Stomach (tissue), 9 donors: ENCODE measurements around the gene APOL1. TPM values are rescaled to one million over a fixed set of nuclear protein-coding genes. Genes with fewer than 3 reads are reported as not detected.

Experiments used
- DNase-seq, 2 donors: peaks; one replicate each; pipeline versions ENCODE4 v3.0.0 to v3.0.0-alpha.2; 2013 to 2019
- H3K27ac ChIP-seq, 5 donors: fragments of 200-600 bp in 4 of 5; sonication (generic) in 4 of 5; one replicate each; pipeline ENCODE4 v1.5.1; 2013 to 2019; ENCODE audit warnings: mild to moderate bottlenecking in 1 of 5, moderate library complexity in 1 of 5
- H3K27me3 ChIP-seq, 3 donors: fragments of 200-600 bp; sonication (generic); one replicate each; pipeline ENCODE4 v1.5.1; 2017 to 2019; ENCODE audit warnings: mixed run types in 1 of 3
- H3K36me3 ChIP-seq, 4 donors: fragments of 200-600 bp; sonication (generic); 1 replicate in 3 of 4; 2 replicates in 1 of 4; pipeline ENCODE4 v1.5.1; 2016 to 2019
- H3K4me1 ChIP-seq, 4 donors: fragments of 200-600 bp; sonication (generic); one replicate each; pipeline ENCODE4 v1.5.1; 2016 to 2019
- H3K4me3 ChIP-seq, 4 donors: fragments of 200-600 bp; sonication (generic) in 3 of 4; one replicate each; pipeline ENCODE4 v1.5.1; 2016 to 2019; ENCODE audit warnings: mild to moderate bottlenecking in 1 of 4
- H3K9me3 ChIP-seq, 4 donors: fragments of 200-600 bp; sonication (generic); one replicate each; pipeline ENCODE4 v1.5.1; 2016 to 2019
- EP300 ChIP-seq: sonication (generic); formaldehyde crosslinking; IDR thresholded peaks from one replicate; pipeline ENCODE4 v1.6.1; 2017; ENCODE audit warnings: antibody characterized with exemption
- POLR2A ChIP-seq, 4 donors: fragments of 450-650 bp; IDR thresholded peaks; one replicate each; pipeline ENCODE4 v1.6.1; 2016; ENCODE audit warnings: antibody characterized with exemption in 4 of 4, control low read depth in 2 of 4, mild to moderate bottlenecking in 1 of 4, moderate library complexity in 1 of 4
- POLR2AphosphoS5 ChIP-seq, 3 donors: sonication (generic); formaldehyde crosslinking; IDR thresholded peaks; one replicate each; pipeline ENCODE4 v1.6.1; 2016; ENCODE audit warnings: antibody characterized with exemption in 3 of 3
- WGBS, 5 donors: extraction: QIAGEN DNeasy Blood & Tissue Kit in 3 of 5; methylation state at CpG; one replicate each; pipeline versions ENCODE4 v1.1.5 to v1.1.7; 2013 to 2018; 5-methylcytosine and 5-hydroxymethylcytosine counted together
- intact Hi-C: fragments of 100-400 bp; cut with DNase I; formaldehyde crosslinking; loops from one replicate; pipeline ENCODE4 v1.15.1; 2023; ENCODE audit warnings: low total_unique reads
- polyA plus RNA-seq, 3 donors: library from polyadenylated mRNA; stranded (reverse); fragments of 200-250 nt; gene quantifications; one replicate each; pipeline ENCODE4 v1.2.3, GENCODE V29; 2013
- total RNA-seq, 5 donors: library from RNA; depleted of rRNA; stranded (reverse); fragments of >200 nt; gene quantifications; one replicate each; pipeline versions ENCODE4 v1.1.0 to v1.2.3, GENCODE V29; 2014 to 2016
- TF ChIP-seq, protein P1 (sequence below), 7 experiments: fragments of 450-650 bp in 4 of 7; fragments of 200-600 bp in 3 of 7; sonication (generic) in 3 of 7; IDR thresholded peaks; one replicate each; pipeline ENCODE4 v1.5.1; 2016 to 2019; ENCODE audit warnings: antibody characterized with exemption in 7 of 7, control low read depth in 2 of 7, mild to moderate bottlenecking in 1 of 7
- donor health status: healthy with polysubstance abuse.
- donor health status: Bipolar disorder and iron deficiency.
- donor health status: healthy.

Gene APOL1
- total and polyA plus RNA-seq, 8 donors: 5.2 to 87.5 (median 38.5) TPM

DNA sequence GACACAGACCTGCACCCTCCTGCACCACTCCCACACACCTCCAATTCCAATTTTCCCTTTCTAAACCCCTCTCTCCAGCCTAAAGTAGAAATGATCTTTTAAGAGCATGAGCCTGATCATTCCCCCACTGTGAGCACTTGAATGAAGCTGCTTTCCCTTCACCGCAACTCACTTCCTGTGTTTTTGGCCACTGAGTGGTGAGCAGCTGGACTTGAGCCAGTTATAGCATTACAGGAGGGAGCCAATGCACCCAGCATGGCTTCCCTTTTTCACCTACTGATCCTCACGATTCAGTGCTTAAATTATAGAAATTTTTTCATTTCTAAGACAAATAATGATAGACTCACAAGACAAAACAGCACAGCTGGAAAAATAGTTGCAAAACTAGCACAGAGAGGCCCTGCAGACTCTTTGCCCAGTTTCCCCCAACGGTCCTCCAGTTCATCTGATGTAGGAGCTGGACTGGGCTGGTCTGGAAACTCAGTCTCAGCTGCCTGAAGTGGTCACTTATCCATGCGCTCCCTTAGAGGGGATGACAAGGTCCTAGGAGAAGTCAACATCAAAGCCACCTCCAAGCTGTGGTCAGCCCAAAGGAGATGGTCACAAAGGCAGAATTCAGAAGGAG is 41.6 kb upstream of the APOL1 start:
- intact Hi-C loops: no loop called here
- TF ChIP-seq POLR2A (IDR thresholded peaks at IDR 0.05) (no peak), POLR2AphosphoS5 (IDR thresholded peaks at IDR 0.05) (no peak), EP300 (no peak)
- TF ChIP-seq, protein P1, sequence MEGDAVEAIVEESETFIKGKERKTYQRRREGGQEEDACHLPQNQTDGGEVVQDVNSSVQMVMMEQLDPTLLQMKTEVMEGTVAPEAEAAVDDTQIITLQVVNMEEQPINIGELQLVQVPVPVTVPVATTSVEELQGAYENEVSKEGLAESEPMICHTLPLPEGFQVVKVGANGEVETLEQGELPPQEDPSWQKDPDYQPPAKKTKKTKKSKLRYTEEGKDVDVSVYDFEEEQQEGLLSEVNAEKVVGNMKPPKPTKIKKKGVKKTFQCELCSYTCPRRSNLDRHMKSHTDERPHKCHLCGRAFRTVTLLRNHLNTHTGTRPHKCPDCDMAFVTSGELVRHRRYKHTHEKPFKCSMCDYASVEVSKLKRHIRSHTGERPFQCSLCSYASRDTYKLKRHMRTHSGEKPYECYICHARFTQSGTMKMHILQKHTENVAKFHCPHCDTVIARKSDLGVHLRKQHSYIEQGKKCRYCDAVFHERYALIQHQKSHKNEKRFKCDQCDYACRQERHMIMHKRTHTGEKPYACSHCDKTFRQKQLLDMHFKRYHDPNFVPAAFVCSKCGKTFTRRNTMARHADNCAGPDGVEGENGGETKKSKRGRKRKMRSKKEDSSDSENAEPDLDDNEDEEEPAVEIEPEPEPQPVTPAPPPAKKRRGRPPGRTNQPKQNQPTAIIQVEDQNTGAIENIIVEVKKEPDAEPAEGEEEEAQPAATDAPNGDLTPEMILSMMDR (IDR thresholded peaks at IDR 0.05): no peak
- no peak overlapping the region for H3K27ac ChIP-seq
- 49 to 66% (median 61%) methylated on average over 4 of the region's 4 CpGs for WGBS, 5 donors
- peak in 1 of 2 donors; percentile 50 for DNase-seq
- no peak overlapping the region for H3K4me3 ChIP-seq
- no peaks in the 10 kb centered on the region for H3K9me3 ChIP-seq
- no peaks in the 10 kb centered on the region for H3K27me3 ChIP-seq
- no peaks in the 10 kb centered on the region for H3K36me3 ChIP-seq
- peaks cover 0 to 24% (median 0%) of the 10 kb centered on the region in 4 donors for H3K4me1 ChIP-seq

DNA sequence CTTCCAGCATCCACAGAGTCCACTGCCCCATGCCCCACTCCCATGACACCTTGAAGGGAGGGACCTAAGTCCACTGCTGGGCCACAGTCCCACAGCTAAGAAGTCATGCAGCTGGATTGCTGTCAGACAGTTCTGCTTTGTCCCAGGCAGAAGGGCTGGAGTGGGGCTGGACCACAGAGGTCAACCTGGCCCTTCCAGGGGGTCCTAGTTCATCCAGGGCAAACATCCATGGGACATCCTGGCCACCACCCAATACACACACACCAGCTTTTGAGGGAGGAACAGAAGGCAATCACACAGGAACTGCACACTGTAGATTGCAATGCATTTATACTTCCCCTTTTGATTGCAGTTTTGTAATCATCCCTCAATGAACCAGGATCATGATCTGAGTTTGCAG is 40.0 kb upstream of the APOL1 start:
- H3K4me1 ChIP-seq: peaks cover 0 to 24% (median 0%) of the 10 kb centered on the region in 4 donors
- no peak overlapping the region for H3K27ac ChIP-seq
- no peaks in the 10 kb centered on the region for H3K9me3 ChIP-seq
- no peaks in the 10 kb centered on the region for H3K27me3 ChIP-seq
- H3K4me3 ChIP-seq: no peak overlapping the region
- intact Hi-C loops: no loop called here
- TF ChIP-seq, protein P1 (IDR thresholded peaks at IDR 0.05): no peak
- TF ChIP-seq POLR2A (IDR thresholded peaks at IDR 0.05) (no peak), POLR2AphosphoS5 (IDR thresholded peaks at IDR 0.05) (no peak), EP300 (no peak)
- no peak for DNase-seq
- H3K36me3 ChIP-seq: no peaks in the 10 kb centered on the region

DNA sequence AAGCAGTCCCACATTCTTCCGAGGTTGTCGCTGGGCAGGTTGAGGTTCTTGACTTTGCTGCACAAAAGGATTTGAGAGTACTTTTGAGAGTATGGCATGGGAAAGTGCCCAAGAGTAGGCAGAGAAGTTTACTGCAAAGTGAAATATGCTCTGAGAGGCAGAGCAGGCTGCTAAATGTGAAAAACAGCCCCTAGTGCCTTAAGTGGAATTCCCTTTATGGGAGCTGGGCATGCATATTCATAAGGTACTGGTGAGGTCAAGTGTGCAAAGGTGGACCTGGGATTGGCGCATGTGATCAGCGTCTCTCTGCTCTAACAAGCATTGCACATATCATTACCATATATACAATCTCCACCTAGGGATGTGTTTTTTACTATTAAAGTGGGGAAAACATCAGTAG is 39.3 kb upstream of the APOL1 start:
- no peaks in the 10 kb centered on the region for H3K27me3 ChIP-seq
- H3K27ac ChIP-seq: no peak overlapping the region
- no peaks in the 10 kb centered on the region for H3K36me3 ChIP-seq
- WGBS, 5 donors: 64 to 88% (median 70%) methylated on average over 4 of the region's 4 CpGs
- TF ChIP-seq POLR2AphosphoS5 (IDR thresholded peaks at IDR 0.05): no peak
- no peak for TF ChIP-seq POLR2A (IDR thresholded peaks at IDR 0.05)
- TF ChIP-seq, protein P1 (IDR thresholded peaks at IDR 0.05): no peak
- no peak for TF ChIP-seq EP300
- intact Hi-C loops: no loop called here
- no peak overlapping the region for H3K4me3 ChIP-seq
- peaks cover 0 to 24% (median 0%) of the 10 kb centered on the region in 4 donors for H3K4me1 ChIP-seq
- no peaks in the 10 kb centered on the region for H3K9me3 ChIP-seq
- DNase-seq: no peak

DNA sequence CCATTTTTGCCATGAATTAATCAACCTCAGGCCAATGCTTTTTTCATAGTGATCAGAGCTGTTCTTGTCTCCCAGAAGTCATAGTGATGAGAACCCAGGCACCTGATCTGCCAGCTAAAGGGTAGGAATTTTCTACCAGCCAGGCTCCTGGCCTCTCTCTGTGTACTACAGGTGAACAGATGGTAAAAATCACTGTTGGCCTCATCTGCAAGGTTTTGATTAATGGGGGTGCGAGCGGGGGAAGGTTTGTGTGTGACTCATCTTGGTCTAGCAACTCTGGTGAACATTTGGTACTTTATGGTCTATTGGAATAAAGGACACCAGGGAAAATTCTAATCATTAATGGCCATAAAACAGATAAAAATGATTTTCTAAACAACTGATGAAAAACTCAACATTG is 37.0 kb upstream of the APOL1 start:
- 43 to 93% (median 73%) methylated on average over 2 of the region's 2 CpGs for WGBS, 5 donors
- no peak overlapping the region for H3K27ac ChIP-seq
- peaks cover 0 to 28% (median 3%) of the 10 kb centered on the region in 4 donors for H3K4me1 ChIP-seq
- no peak for DNase-seq
- H3K36me3 ChIP-seq: no peaks in the 10 kb centered on the region
- H3K4me3 ChIP-seq: no peak overlapping the region
- TF ChIP-seq POLR2AphosphoS5 (IDR thresholded peaks at IDR 0.05) (no peak), EP300 (no peak), POLR2A (IDR thresholded peaks at IDR 0.05) (no peak)
- TF ChIP-seq, protein P1 (IDR thresholded peaks at IDR 0.05): no peak
- H3K9me3 ChIP-seq: no peaks in the 10 kb centered on the region
- intact Hi-C loops: no loop called here
- H3K27me3 ChIP-seq: no peaks in the 10 kb centered on the region
